PC-9 (cell line): Measurements from ENCODE around the gene ZFP36L1. TPM values are rescaled to one million over a fixed set of nuclear protein-coding genes. Genes with fewer than 3 reads are reported as not detected.

Experiments used
- BruUV-seq: library from RNA; stranded (reverse); fragments of 400-500 nt; replicated peaks from 2 replicates; lab custom pipeline; 2021; lab: Mats Ljungman, UMichigan
- CTCF ChIA-PET: fragments of 300-600 bp; sonication (Branson Sonifier 250); formaldehyde crosslinking; loops from one replicate; lab custom pipeline; 2022; ENCODE audit warnings: antibody characterized with exemption; lab: Charles Lee
- POLR2A ChIA-PET: fragments of 300-600 bp; sonication (Branson Sonifier 250); formaldehyde crosslinking; loops from one replicate; lab custom pipeline; 2022; ENCODE audit warnings: antibody characterized with exemption; ENCODE audit not compliant: unreplicated experiment; lab: Charles Lee
- DNase-seq, 2 experiments: peaks; one replicate each; pipeline versions ENCODE4 v3.0.0 to v3.0.0-alpha.2; 2015 to 2022; ENCODE audit warnings: mixed read lengths in 1 of 2
- H2AFZ ChIP-seq: fragments of 200-600 bp; sonication (generic); 2 replicates; pipeline ENCODE4 v1.8.1; 2017; ENCODE audit warnings: antibody characterized with exemption
- H3F3A ChIP-seq: fragments of 200-600 bp; sonication (generic); 2 replicates; pipeline ENCODE4 v1.8.1; 2017; ENCODE audit warnings: antibody characterized with exemption, mild to moderate bottlenecking, low read depth; ENCODE audit not compliant: insufficient read depth
- H3K27ac ChIP-seq: fragments of 200-600 bp; sonication (generic); 2 replicates; pipeline ENCODE4 v1.6.1; 2016; ENCODE audit warnings: mixed run types
- H3K27me3 ChIP-seq: fragments of 200-600 bp; sonication (generic); 2 replicates; pipeline ENCODE4 v1.6.1; 2016; ENCODE audit warnings: low read depth, mixed run types; ENCODE audit not compliant: insufficient read depth
- H3K36me3 ChIP-seq: fragments of 200-600 bp; sonication (generic); 2 replicates; pipeline ENCODE4 v1.6.1; 2016; ENCODE audit warnings: low read depth, mixed run types
- H3K4me1 ChIP-seq: fragments of 200-600 bp; sonication (generic); replicated peaks from 2 replicates; pipeline ENCODE4 v1.6.1; 2016; ENCODE audit warnings: mixed run types; ENCODE audit not compliant: insufficient read depth
- H3K4me2 ChIP-seq: fragments of 200-600 bp; sonication (generic); 2 replicates; pipeline ENCODE4 v1.6.1; 2017; ENCODE audit warnings: mixed run types
- H3K4me3 ChIP-seq: fragments of 200-600 bp; sonication (generic); 2 replicates; pipeline ENCODE4 v1.6.1; 2016; ENCODE audit warnings: mixed run types
- H3K79me2 ChIP-seq: fragments of 200-600 bp; sonication (generic); 2 replicates; pipeline ENCODE4 v1.6.1; 2017; ENCODE audit warnings: low read depth, mixed run types
- H3K9me2 ChIP-seq: fragments of 200-600 bp; sonication (generic); 2 replicates; pipeline ENCODE4 v1.8.1; 2017; ENCODE audit warnings: mild to moderate bottlenecking; ENCODE audit not compliant: insufficient read depth
- H3K9me3 ChIP-seq: fragments of 200-600 bp; sonication (generic); 2 replicates; pipeline ENCODE4 v1.8.1; 2016; ENCODE audit warnings: low read depth; ENCODE audit not compliant: insufficient read depth
- H4K20me1 ChIP-seq: fragments of 200-600 bp; sonication (generic); 2 replicates; pipeline ENCODE4 v1.8.1; 2017; ENCODE audit not compliant: insufficient read depth
- CTCF ChIP-seq: fragments of 200-600 bp; sonication (generic); conservative IDR thresholded peaks from 2 replicates; pipeline ENCODE4 v1.6.1; 2017; ENCODE audit warnings: mixed run types, antibody characterized with exemption, mild to moderate bottlenecking, moderate library complexity
- EZH2 ChIP-seq: fragments of 200-600 bp; sonication (generic); IDR thresholded peaks from 2 replicates; pipeline ENCODE4 v1.8.0; 2017; ENCODE audit warnings: antibody characterized with exemption, low read depth
- intact Hi-C: fragments of 100-400 bp; cut with micrococcal nuclease; formaldehyde crosslinking; loops from one replicate; pipeline ENCODE4 v1.10.0; 2022; ENCODE audit not compliant: unreplicated experiment
- total RNA-seq: library from RNA; stranded (reverse); gene quantifications from 2 replicates; pipeline ENCODE4 v1.2.3, GENCODE V29; 2021

Gene ZFP36L1
- total RNA-seq, 1 experiment from 2014 or later, result 179 TPM

- H3K27me3 ChIP-seq, result no peaks in the 10 kb centered on the region
- CTCF ChIA-PET, result no interaction called here
- no peak for TF ChIP-seq EZH2
- TF ChIP-seq CTCF, result no peak
- no peaks in the 10 kb centered on the region for H4K20me1 ChIP-seq
- BruUV-seq, result no TSS peak
- H3K9me2 ChIP-seq, result no peaks in the 10 kb centered on the region
- H3K4me2 ChIP-seq, result no peak overlapping the region
- H3K27ac ChIP-seq, result no peak overlapping the region
- POLR2A ChIA-PET, result no interaction called here
- DNase-seq, result no peak
- no peaks in the 10 kb centered on the region for H3F3A ChIP-seq
- H3K4me1 ChIP-seq, result peaks cover 7% of the 10 kb centered on the region
- intact Hi-C loops, result no loop called here
- H2AFZ ChIP-seq, result no peak overlapping the region
- H3K4me3 ChIP-seq, result no peak overlapping the region
- H3K9me3 ChIP-seq, result no peaks in the 10 kb centered on the region
- no peaks in the 10 kb centered on the region for H3K36me3 ChIP-seq
- H3K79me2 ChIP-seq, result no peaks in the 10 kb centered on the region
Measured at GRCh38 chr14:68755016-68755353, 37.9 kb downstream of the ZFP36L1 start.

- Histone ChIP-seq H3K4me2 (no peak overlapping the region), H3K27me3 (no peaks in the 10 kb centered on the region), H3K27ac (no peak overlapping the region), H3F3A (no peaks in the 10 kb centered on the region), H4K20me1 (no peaks in the 10 kb centered on the region), H3K36me3 (no peaks in the 10 kb centered on the region), H3K9me3 (no peaks in the 10 kb centered on the region), H3K9me2 (no peaks in the 10 kb centered on the region), H2AFZ (no peak overlapping the region), H3K4me1 (peaks cover 7% of the 10 kb centered on the region), H3K79me2 (no peaks in the 10 kb centered on the region), H3K4me3 (no peak overlapping the region)
- TF ChIP-seq CTCF (no peak), EZH2 (no peak)
- BruUV-seq, result no TSS peak
- intact Hi-C loops, result no loop called here
- POLR2A ChIA-PET, result interaction anchor here (0.6 kb wide), 1 partner anchor 28 kb away, joined by 3 read pairs; no protein-coding TSS in a partner anchor
- CTCF ChIA-PET, result no interaction called here
- DNase-seq, result no peak
Measured at GRCh38 chr14:68753690-68754089, 39.2 kb downstream of the ZFP36L1 start.

GRCh38 chr14:68752271-68753006, 40.4 kb downstream of the ZFP36L1 start:
- Histone ChIP-seq H3K9me2 (no peaks in the 10 kb centered on the region), H4K20me1 (no peaks in the 10 kb centered on the region), H3K4me3 (no peak overlapping the region), H3K27me3 (no peaks in the 10 kb centered on the region), H3K36me3 (no peaks in the 10 kb centered on the region), H2AFZ (no peak overlapping the region), H3F3A (no peaks in the 10 kb centered on the region), H3K9me3 (no peaks in the 10 kb centered on the region), H3K4me2 (no peak overlapping the region), H3K79me2 (no peaks in the 10 kb centered on the region), H3K4me1 (peaks cover 7% of the 10 kb centered on the region), H3K27ac (no peak overlapping the region)
- no TSS peak for BruUV-seq
- no peak for TF ChIP-seq CTCF
- no peak for TF ChIP-seq EZH2
- ChIA-PET POLR2A (no interaction called here), CTCF (interaction anchor here (0.7 kb wide), 1 partner anchor 226 kb away, joined by 3 read pairs; no protein-coding TSS in a partner anchor)
- intact Hi-C loops, result no loop called here
- DNase-seq, result no peak
